ENCODE measurements around the gene BCAS3.

BCAS3 gene

GRCh38 chr17:61124562-61124961 is 446.9 kb downstream of the BCAS3 start:
- TF ChIP-seq CTCF (IDR thresholded peaks at IDR 0.05) (no peak), ZFX (IDR thresholded peaks at IDR 0.05; ENCODE audit: borderline replicate concordance) (no peak)
- H3K27ac ChIP-seq = no peak overlapping the region

GRCh38 chr17:61126473-61127249 is 449.0 kb downstream of the BCAS3 start:
- TF ChIP-seq CTCF (IDR thresholded peaks at IDR 0.05) (no peak), ZFX (IDR thresholded peaks at IDR 0.05; ENCODE audit: borderline replicate concordance) (no peak)
- no peak overlapping the region for H3K27ac ChIP-seq

- H3K27ac ChIP-seq = no peak overlapping the region
- TF ChIP-seq ZFX (IDR thresholded peaks at IDR 0.05; ENCODE audit: borderline replicate concordance) (no peak), CTCF (IDR thresholded peaks at IDR 0.05) (no peak)
Measured at GRCh38 chr17:61127960-61128359, 450.3 kb downstream of the BCAS3 start.

GRCh38 chr17:61128661-61129115 is 451.0 kb downstream of the BCAS3 start:
- TF ChIP-seq CTCF (IDR thresholded peaks at IDR 0.05) = no peak
- TF ChIP-seq ZFX (IDR thresholded peaks at IDR 0.05; ENCODE audit: borderline replicate concordance) = no peak
- H3K27ac ChIP-seq = no peak overlapping the region

- no peak for TF ChIP-seq ZFX (IDR thresholded peaks at IDR 0.05; ENCODE audit: borderline replicate concordance)
- TF ChIP-seq CTCF (IDR thresholded peaks at IDR 0.05) = no peak
- H3K27ac ChIP-seq = no peak overlapping the region
Measured at GRCh38 chr17:61129267-61130254, 451.9 kb downstream of the BCAS3 start.

- no peak for TF ChIP-seq ZFX (IDR thresholded peaks at IDR 0.05; ENCODE audit: borderline replicate concordance)
- TF ChIP-seq CTCF (IDR thresholded peaks at IDR 0.05) = no peak
- no peak overlapping the region for H3K27ac ChIP-seq
Measured at GRCh38 chr17:61130330-61130729, 452.7 kb downstream of the BCAS3 start.
